T-cell (primary cell): ENCODE results near the gene PLSCR1. TPM values are rescaled to one million over a fixed set of nuclear protein-coding genes. Genes with fewer than 3 reads are reported as not detected.

Experiments used
- ATAC-seq, 4 experiments: fragments of 200-7000 bp in 3 of 4; fragments of 150-1000 bp in 1 of 4; cut with Tn5 transposase; replicated peaks in 1 of 4; 1 replicate in 3 of 4; 2 replicates in 1 of 4; pipeline ENCODE4 v1.10.0; 2021; ENCODE audit warnings: moderate library complexity in 3 of 4, mild to moderate bottlenecking in 2 of 4, moderate number of reproducible peaks in 1 of 4
- CTCF ChIA-PET, 2 donors: fragments of 300-600 bp; sonication (Branson Sonifier 250); formaldehyde crosslinking; loops; one replicate each; lab custom pipeline; 2022; ENCODE audit warnings: antibody characterized with exemption in 2 of 2; lab: Charles Lee
- POLR2A ChIA-PET, 2 donors: fragments of 300-600 bp; sonication (Branson Sonifier 250); formaldehyde crosslinking; loops; one replicate each; lab custom pipeline; 2022; ENCODE audit warnings: antibody characterized with exemption in 2 of 2; lab: Charles Lee
- DNase-seq, 35 experiments: peaks; one replicate each; pipeline versions ENCODE4 v3.0.0 to v3.0.0-alpha.2; 2013 to 2023
- H3K27ac ChIP-seq: one replicate; pipeline ENCODE4 v1.5.1; 2013; ENCODE audit warnings: low read length
- H3K27me3 ChIP-seq, 2 experiments: replicated peaks in 1 of 2; 1 replicate in 1 of 2; 2 replicates in 1 of 2; pipeline versions ENCODE4 v1.6.1 to v1.7.0; 2013; ENCODE audit warnings: low read length in 1 of 2, mixed read lengths in 1 of 2; ENCODE audit not compliant: control insufficient read depth in 2 of 2, insufficient read depth in 2 of 2; ENCODE audit errors: extremely low read depth in 1 of 2
- H3K36me3 ChIP-seq, 2 donors: 1 replicate in 1 of 2; 2 replicates in 1 of 2; pipeline versions ENCODE4 v1.6.1 to v1.7.0; 2013; ENCODE audit warnings: low read length in 1 of 2; ENCODE audit not compliant: control insufficient read depth in 2 of 2, insufficient read depth in 1 of 2; ENCODE audit errors: extremely low read depth in 1 of 2
- H3K4me1 ChIP-seq, 2 experiments: 1 replicate in 1 of 2; 2 replicates in 1 of 2; pipeline versions ENCODE4 v1.6.1 to v1.7.0; 2013; ENCODE audit warnings: low read length in 2 of 2, mixed read lengths in 1 of 2; ENCODE audit not compliant: insufficient read depth in 2 of 2, control insufficient read depth in 1 of 2; ENCODE audit errors: extremely low read depth in 1 of 2
- H3K4me3 ChIP-seq, 2 donors: 1 replicate in 1 of 2; 2 replicates in 1 of 2; pipeline versions ENCODE4 v1.5.1 to v1.7.0; 2013; ENCODE audit warnings: mild to moderate bottlenecking in 2 of 2, low read length in 1 of 2, moderate library complexity in 1 of 2; ENCODE audit not compliant: control insufficient read depth in 1 of 2; ENCODE audit errors: extremely low read depth in 1 of 2
- H3K9me3 ChIP-seq: 2 replicates; pipeline ENCODE4 v1.7.0; 2013
- H3K27ac Mint-ChIP-seq, 2 donors: one replicate each; pipeline ENCODE4 v1.8.0; 2020 to 2021; ENCODE audit warnings: mild to moderate bottlenecking in 2 of 2, mixed read lengths in 2 of 2
- H3K27me3 Mint-ChIP-seq, 2 donors: one replicate each; pipeline ENCODE4 v1.8.0; 2021 to 2022; ENCODE audit warnings: mixed read lengths in 2 of 2
- H3K36me3 Mint-ChIP-seq: one replicate; pipeline ENCODE4 v1.8.0; 2021; ENCODE audit warnings: mixed read lengths
- H3K4me1 Mint-ChIP-seq, 3 donors: one replicate each; pipeline ENCODE4 v1.8.0; 2020 to 2022; ENCODE audit warnings: mixed read lengths in 3 of 3, mild to moderate bottlenecking in 1 of 3
- H3K4me3 Mint-ChIP-seq, 3 donors: one replicate each; pipeline ENCODE4 v1.8.0; 2020 to 2022; ENCODE audit warnings: mild to moderate bottlenecking in 3 of 3, mixed read lengths in 3 of 3, moderate library complexity in 3 of 3
- H3K9me3 Mint-ChIP-seq, 3 donors: one replicate each; pipeline ENCODE4 v1.8.0; 2020 to 2022; ENCODE audit warnings: mixed read lengths in 3 of 3
- WGBS: methylation state at CpG from one replicate; pipeline ENCODE4 v1.1.5; 2013; ENCODE audit warnings: missing lambda C conversion rate; ENCODE audit not compliant: insufficient coverage; 5-methylcytosine and 5-hydroxymethylcytosine counted together
- total RNA-seq, 35 experiments: library from RNA in 6 of 35; stranded (reverse) in 6 of 35; fragments of 120-200 nt in 1 of 35; gene quantifications; one replicate each; pipeline versions ENCODE4 v1.2.1 to v1.2.4 and lab custom pipeline; 2013 to 2026

Gene PLSCR1
- total RNA-seq, 5 donors from 2014 or later (not counting 1 experiment from before 2014, with no cell fraction given) = 13.5 to 23.0 (median 16.4) TPM

- no peak for DNase-seq
Observed at GRCh38 chr3:146566138-146566537, 21.7 kb upstream of the PLSCR1 start.

GRCh38 chr3:146561879-146562278 is 17.5 kb upstream of the PLSCR1 start:
- Histone ChIP-seq H3K27ac (no peak overlapping the region), H3K4me3 (no peak overlapping the region), H3K4me1 (no peaks in the 10 kb centered on the region), H3K27me3 (peaks cover 0 to 6% of the 10 kb centered on the region in 2 experiments), H3K9me3 (no peaks in the 10 kb centered on the region), H3K36me3 (no peaks in the 10 kb centered on the region)
- H3K9me3 Mint-ChIP-seq = peaks cover 0 to 6% (median 4%) of the 10 kb centered on the region in 3 donors
- no peaks in the 10 kb centered on the region for H3K4me1 Mint-ChIP-seq
- H3K27me3 Mint-ChIP-seq = no peaks in the 10 kb centered on the region
- DNase-seq = no peak
- ChIA-PET CTCF (no interaction called here), POLR2A (no interaction called here)
- no peak for ATAC-seq
- no peak overlapping the region for H3K27ac Mint-ChIP-seq
- H3K36me3 Mint-ChIP-seq = no peaks in the 10 kb centered on the region
- WGBS = 57% methylated on average over 1 of the region's 1 CpG
- no peak overlapping the region for H3K4me3 Mint-ChIP-seq

More at GRCh38 chr3:146566138-146566537, 21.7 kb upstream of the PLSCR1 start:
- ATAC-seq = no peak
- no peak overlapping the region for H3K27ac Mint-ChIP-seq
- Histone ChIP-seq H3K9me3 (no peaks in the 10 kb centered on the region), H3K36me3 (no peaks in the 10 kb centered on the region), H3K27me3 (peaks cover 0 to 6% of the 10 kb centered on the region in 2 experiments), H3K4me3 (no peak overlapping the region), H3K4me1 (no peaks in the 10 kb centered on the region), H3K27ac (no peak overlapping the region)
- ChIA-PET POLR2A (no interaction called here), CTCF (no interaction called here)
- peaks cover 0 to 6% (median 4%) of the 10 kb centered on the region in 3 donors for H3K9me3 Mint-ChIP-seq
- H3K36me3 Mint-ChIP-seq = no peaks in the 10 kb centered on the region
- peaks cover 2 to 4% of the 10 kb centered on the region in 2 donors for H3K27me3 Mint-ChIP-seq
- H3K4me3 Mint-ChIP-seq = no peak overlapping the region
- no peaks in the 10 kb centered on the region for H3K4me1 Mint-ChIP-seq

GRCh38 chr3:146561463-146561862 is 17.1 kb upstream of the PLSCR1 start:
- Mint-ChIP-seq H3K4me3 (no peak overlapping the region), H3K36me3 (no peaks in the 10 kb centered on the region), H3K9me3 (peaks cover 0 to 6% (median 4%) of the 10 kb centered on the region in 3 donors), H3K4me1 (no peaks in the 10 kb centered on the region), H3K27me3 (no peaks in the 10 kb centered on the region), H3K27ac (no peak overlapping the region)
- CTCF ChIA-PET = no interaction called here
- Histone ChIP-seq H3K27ac (no peak overlapping the region), H3K9me3 (no peaks in the 10 kb centered on the region), H3K27me3 (peaks cover 0 to 6% of the 10 kb centered on the region in 2 experiments), H3K4me3 (no peak overlapping the region), H3K4me1 (no peaks in the 10 kb centered on the region), H3K36me3 (no peaks in the 10 kb centered on the region)
- POLR2A ChIA-PET = no interaction called here
- WGBS = no CpG with 5 or more reads among the region's 1 CpG
- no peak for ATAC-seq
- DNase-seq = no peak

- H3K4me1 ChIP-seq = no peaks in the 10 kb centered on the region
- H3K9me3 Mint-ChIP-seq = peaks cover 0 to 6% (median 4%) of the 10 kb centered on the region in 3 donors
- ATAC-seq (no peak), DNase-seq (no peak)
- H3K36me3 ChIP-seq = no peaks in the 10 kb centered on the region
- no peaks in the 10 kb centered on the region for H3K27me3 Mint-ChIP-seq
- H3K36me3 Mint-ChIP-seq = no peaks in the 10 kb centered on the region
- no peak overlapping the region for H3K4me3 Mint-ChIP-seq
- peaks cover 0 to 6% of the 10 kb centered on the region in 2 experiments for H3K27me3 ChIP-seq
- ChIA-PET POLR2A (no interaction called here), CTCF (interaction anchor here in 1 of 2 donors (0.6 kb wide), 1 partner anchor 30 kb away, joined by 3 read pairs; no protein-coding TSS in a partner anchor)
- no peaks in the 10 kb centered on the region for H3K9me3 ChIP-seq
- WGBS = no CpG with 5 or more reads among the region's 2 CpGs
- no peak overlapping the region for H3K27ac Mint-ChIP-seq
- H3K4me3 ChIP-seq = no peak overlapping the region
- H3K27ac ChIP-seq = no peak overlapping the region
- H3K4me1 Mint-ChIP-seq = no peaks in the 10 kb centered on the region
Observed at GRCh38 chr3:146560678-146561077, 16.3 kb upstream of the PLSCR1 start.

- no peak overlapping the region for H3K27ac ChIP-seq
- DNase-seq (no peak), ATAC-seq (no peak)
- ChIA-PET POLR2A (no interaction called here), CTCF (no interaction called here)
- H3K4me3 ChIP-seq = no peak overlapping the region
- H3K36me3 ChIP-seq = no peaks in the 10 kb centered on the region
- Mint-ChIP-seq H3K9me3 (peaks cover 0 to 6% (median 4%) of the 10 kb centered on the region in 3 donors), H3K27ac (no peak overlapping the region), H3K4me1 (no peaks in the 10 kb centered on the region), H3K4me3 (no peak overlapping the region), H3K36me3 (no peaks in the 10 kb centered on the region), H3K27me3 (no peaks in the 10 kb centered on the region)
- H3K9me3 ChIP-seq = no peaks in the 10 kb centered on the region
- peaks cover 0 to 6% of the 10 kb centered on the region in 2 experiments for H3K27me3 ChIP-seq
- 94% methylated on average over 3 of the region's 3 CpGs for WGBS
- H3K4me1 ChIP-seq = no peaks in the 10 kb centered on the region
Observed at GRCh38 chr3:146559388-146559787, 15.0 kb upstream of the PLSCR1 start.

GRCh38 chr3:146558781-146559180 is 14.4 kb upstream of the PLSCR1 start:
- H3K27ac Mint-ChIP-seq = no peak overlapping the region
- H3K4me1 Mint-ChIP-seq = peaks cover 0 to 4% (median 0%) of the 10 kb centered on the region in 3 donors
- CTCF ChIA-PET = no interaction called here
- no peak overlapping the region for H3K4me3 Mint-ChIP-seq
- H3K36me3 ChIP-seq = no peaks in the 10 kb centered on the region
- DNase-seq = no peak
- no peak overlapping the region for H3K4me3 ChIP-seq
- POLR2A ChIA-PET = no interaction called here
- no peaks in the 10 kb centered on the region for H3K4me1 ChIP-seq
- no CpG with 5 or more reads among the region's 2 CpGs for WGBS
- peaks cover 0 to 6% (median 4%) of the 10 kb centered on the region in 3 donors for H3K9me3 Mint-ChIP-seq
- no peak overlapping the region for H3K27ac ChIP-seq
- peaks cover 0 to 6% of the 10 kb centered on the region in 2 experiments for H3K27me3 ChIP-seq
- no peaks in the 10 kb centered on the region for H3K36me3 Mint-ChIP-seq
- no peaks in the 10 kb centered on the region for H3K9me3 ChIP-seq
- ATAC-seq = no peak
- H3K27me3 Mint-ChIP-seq = no peaks in the 10 kb centered on the region

GRCh38 chr3:146557745-146558144 is 13.3 kb upstream of the PLSCR1 start:
- Histone ChIP-seq H3K4me3 (no peak overlapping the region), H3K27ac (no peak overlapping the region), H3K4me1 (no peaks in the 10 kb centered on the region), H3K27me3 (peaks cover 0 to 6% of the 10 kb centered on the region in 2 experiments), H3K36me3 (no peaks in the 10 kb centered on the region), H3K9me3 (no peaks in the 10 kb centered on the region)
- Mint-ChIP-seq H3K27me3 (no peaks in the 10 kb centered on the region), H3K9me3 (peaks cover 0 to 1% (median under 1%) of the 10 kb centered on the region in 3 donors), H3K27ac (no peak overlapping the region), H3K4me1 (peaks cover 0 to 6% (median 0%) of the 10 kb centered on the region in 3 donors), H3K4me3 (no peak overlapping the region), H3K36me3 (no peaks in the 10 kb centered on the region)
- ATAC-seq = no peak
- ChIA-PET CTCF (no interaction called here), POLR2A (no interaction called here)
- 17% methylated on average over 1 of the region's 4 CpGs for WGBS
- no peak for DNase-seq
